ENCODE data around the gene ZAR1L. TPM values are rescaled to one million over a fixed set of nuclear protein-coding genes. Genes with fewer than 3 reads are reported as not detected.

The ZAR1L gene
- polyA plus RNA-seq, 1 experiment: not detected

DNA sequence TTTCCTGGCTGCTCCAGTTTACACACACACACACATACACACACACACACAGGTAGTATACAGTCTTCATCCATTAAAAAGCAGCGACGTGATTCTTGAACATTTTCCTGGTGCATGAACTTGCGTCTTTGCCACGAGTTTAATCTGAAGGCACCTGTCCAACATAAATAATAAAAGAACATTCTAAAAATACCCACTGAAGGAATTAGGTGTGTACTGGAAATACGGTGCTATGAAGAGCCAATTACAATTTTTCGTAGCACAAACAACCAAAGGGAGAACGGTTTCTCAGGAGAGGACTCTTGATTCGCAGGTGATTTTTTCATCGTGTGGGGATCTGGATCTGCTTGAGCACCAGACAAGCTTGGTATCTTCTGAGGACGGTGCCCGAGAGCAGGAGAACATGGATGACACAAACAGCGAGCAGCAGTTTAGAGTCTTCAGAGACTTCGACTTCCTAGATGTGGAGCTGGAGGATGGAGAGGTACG, 61.2 kb downstream of the ZAR1L start:
- Histone ChIP-seq H3K36me3 (ENCODE audit: control insufficient read depth, insufficient read depth, low read length) (peaks cover 31% of the 10 kb centered on the region), H3K4me3 (ENCODE audit: low read depth, low read length) (no peak overlapping the region), H3K27me3 (ENCODE audit: control insufficient read depth, insufficient read depth, low read length) (no peaks in the 10 kb centered on the region)
- CTCF ChIA-PET: interaction anchor here (1.0 to 1.9 kb wide), 4 partner anchors 9 to 31 kb away, joined by 4 to 6 read pairs (median 4); no protein-coding TSS in a partner anchor
- no peak for DNase-seq (ENCODE audit: low read depth)
- TF ChIP-seq, protein P1, sequence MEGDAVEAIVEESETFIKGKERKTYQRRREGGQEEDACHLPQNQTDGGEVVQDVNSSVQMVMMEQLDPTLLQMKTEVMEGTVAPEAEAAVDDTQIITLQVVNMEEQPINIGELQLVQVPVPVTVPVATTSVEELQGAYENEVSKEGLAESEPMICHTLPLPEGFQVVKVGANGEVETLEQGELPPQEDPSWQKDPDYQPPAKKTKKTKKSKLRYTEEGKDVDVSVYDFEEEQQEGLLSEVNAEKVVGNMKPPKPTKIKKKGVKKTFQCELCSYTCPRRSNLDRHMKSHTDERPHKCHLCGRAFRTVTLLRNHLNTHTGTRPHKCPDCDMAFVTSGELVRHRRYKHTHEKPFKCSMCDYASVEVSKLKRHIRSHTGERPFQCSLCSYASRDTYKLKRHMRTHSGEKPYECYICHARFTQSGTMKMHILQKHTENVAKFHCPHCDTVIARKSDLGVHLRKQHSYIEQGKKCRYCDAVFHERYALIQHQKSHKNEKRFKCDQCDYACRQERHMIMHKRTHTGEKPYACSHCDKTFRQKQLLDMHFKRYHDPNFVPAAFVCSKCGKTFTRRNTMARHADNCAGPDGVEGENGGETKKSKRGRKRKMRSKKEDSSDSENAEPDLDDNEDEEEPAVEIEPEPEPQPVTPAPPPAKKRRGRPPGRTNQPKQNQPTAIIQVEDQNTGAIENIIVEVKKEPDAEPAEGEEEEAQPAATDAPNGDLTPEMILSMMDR (IDR thresholded peaks at IDR 0.05; ENCODE audit: insufficient read depth, low read depth, low read length): no peak
- POLR2A ChIA-PET: no interaction called here

Other genes starting within 250 kb of the ZAR1L start
- gene BRCA2, start 145 bp upstream of the ZAR1L start, polyA plus RNA-seq (2011; rRNA removed): 0.91 and 1.2 TPM in 2 replicates
- gene N4BP2L1, start 112.8 kb upstream of the ZAR1L start, polyA plus RNA-seq (2011; rRNA removed): 0.43 and 1.2 TPM in 2 replicates
- gene N4BP2L2, start 223.4 kb upstream of the ZAR1L start, polyA plus RNA-seq (2011; rRNA removed): 16.5 and 49.0 TPM in 2 replicates

All from BJ (cell line).